Measurements from ENCODE around the gene FOXP1.

FOXP1 gene

DNA sequence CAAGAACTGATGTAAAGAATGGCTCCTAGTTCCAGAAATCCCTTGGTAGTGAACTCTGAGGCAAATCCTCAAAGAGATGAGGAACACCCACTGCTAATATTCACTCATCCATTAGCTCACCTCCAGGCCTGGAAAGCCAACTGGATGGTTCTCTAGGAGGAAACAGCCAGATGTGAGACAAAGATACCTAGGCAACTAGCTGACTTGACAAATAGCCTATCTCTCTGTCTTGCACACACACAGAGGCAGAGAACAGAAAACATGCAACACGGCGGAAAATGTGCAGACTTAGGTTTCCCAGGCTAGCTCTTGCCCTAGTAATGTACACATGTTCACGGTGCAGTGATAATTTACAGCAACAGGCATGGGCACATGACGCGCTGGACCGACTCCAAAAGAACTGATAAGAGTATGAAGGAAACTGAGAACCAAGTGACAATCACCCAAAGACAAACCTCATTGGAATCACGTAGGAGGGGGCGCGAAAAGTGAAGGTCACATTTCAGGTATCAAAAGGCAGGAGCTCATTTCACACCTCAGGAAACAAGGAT is 318.1 kb downstream of the FOXP1 start:
- no peak for DNase-seq (ENCODE audit: low read depth in 2 of 2)

GRCh38 chr3:71264840-71265239 is 318.7 kb downstream of the FOXP1 start:
- no peak for DNase-seq (ENCODE audit: low read depth in 2 of 2)

GRCh38 chr3:71262364-71263265 is 320.9 kb downstream of the FOXP1 start:
- no peak for DNase-seq (ENCODE audit: low read depth in 2 of 2)

- DNase-seq (ENCODE audit: low read depth in 2 of 2) = no peak
Measured at GRCh38 chr3:71260782-71261181, 322.7 kb downstream of the FOXP1 start.

GRCh38 chr3:71258526-71258925 is 325.0 kb downstream of the FOXP1 start:
- DNase-seq (ENCODE audit: low read depth in 2 of 2) = no peak

DNA sequence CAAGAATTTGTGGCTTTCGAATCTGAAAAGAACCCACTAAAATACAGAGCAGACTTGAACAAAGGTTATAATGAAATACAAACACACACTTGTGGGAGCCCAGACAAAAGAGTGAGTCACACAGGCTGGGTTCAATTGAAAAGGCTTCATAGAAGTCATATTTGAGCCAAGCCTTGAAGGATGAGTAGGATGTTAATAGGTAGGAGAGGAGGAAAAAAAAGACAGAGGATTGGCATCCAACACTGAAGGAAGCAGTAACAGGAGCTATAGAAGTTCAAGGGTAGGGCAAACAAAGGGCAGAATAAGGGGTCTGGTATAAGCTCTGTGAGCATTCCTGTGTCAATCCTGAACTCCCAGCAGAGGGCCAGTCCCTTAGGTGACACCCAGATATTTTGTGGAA is 325.4 kb downstream of the FOXP1 start:
- peak; percentile 67 to 69 for DNase-seq (ENCODE audit: low read depth in 2 of 2)

DNA sequence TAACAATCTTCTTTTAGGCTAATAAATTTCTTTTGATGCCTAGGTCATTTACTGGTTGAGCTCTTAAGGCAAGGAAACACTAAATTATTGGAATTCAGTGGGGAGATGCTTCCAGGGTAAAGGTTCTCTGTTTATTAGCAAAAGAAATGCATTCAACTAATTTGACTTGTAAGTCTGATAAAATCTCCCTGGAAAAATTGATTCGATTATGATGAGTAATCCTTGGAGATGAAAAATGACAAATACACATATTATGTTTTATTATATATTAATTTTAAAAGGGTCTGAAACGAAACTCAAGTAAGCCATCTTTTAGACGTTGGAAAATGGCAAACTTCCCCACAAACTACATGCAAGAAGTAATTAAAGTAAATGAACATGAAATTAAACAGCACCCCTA is 328.0 kb downstream of the FOXP1 start:
- DNase-seq (ENCODE audit: low read depth in 2 of 2) = no peak

DNA sequence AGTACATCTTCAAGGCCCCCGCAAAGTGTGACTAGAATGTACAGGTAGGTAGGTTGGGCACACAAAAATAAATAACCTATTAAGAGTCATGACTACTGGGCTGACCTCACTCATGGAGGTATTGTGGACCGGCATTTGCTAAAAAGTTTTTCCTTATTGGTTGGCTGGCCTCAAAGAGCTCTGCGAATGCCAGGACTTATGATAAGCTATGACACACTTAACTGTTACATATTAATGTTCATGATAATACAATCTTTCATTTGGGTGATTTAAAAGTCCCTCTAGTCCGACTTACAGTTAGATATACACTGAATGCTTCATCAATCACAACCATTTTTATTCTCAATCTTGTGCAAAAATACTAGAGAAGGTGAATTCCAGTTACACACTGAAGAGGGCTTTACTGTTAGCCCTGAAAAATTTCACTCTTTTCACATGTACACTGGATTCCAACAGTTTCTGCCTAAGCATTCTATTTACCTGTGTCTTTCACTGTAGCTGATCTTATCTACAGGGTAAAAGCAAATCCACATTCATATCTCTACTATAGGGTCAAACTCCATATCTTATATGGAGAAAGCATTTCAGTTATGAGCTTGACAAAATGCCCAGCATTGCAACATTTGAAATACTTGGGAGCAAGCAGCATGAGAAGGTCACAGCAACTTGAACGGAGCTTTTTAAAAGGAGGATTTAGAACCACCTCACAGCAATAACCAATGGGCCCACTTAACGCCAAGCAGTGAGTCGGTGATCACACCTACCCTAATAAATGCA is 329.1 kb downstream of the FOXP1 start:
- DNase-seq (ENCODE audit: low read depth in 2 of 2) = no peak

DNA sequence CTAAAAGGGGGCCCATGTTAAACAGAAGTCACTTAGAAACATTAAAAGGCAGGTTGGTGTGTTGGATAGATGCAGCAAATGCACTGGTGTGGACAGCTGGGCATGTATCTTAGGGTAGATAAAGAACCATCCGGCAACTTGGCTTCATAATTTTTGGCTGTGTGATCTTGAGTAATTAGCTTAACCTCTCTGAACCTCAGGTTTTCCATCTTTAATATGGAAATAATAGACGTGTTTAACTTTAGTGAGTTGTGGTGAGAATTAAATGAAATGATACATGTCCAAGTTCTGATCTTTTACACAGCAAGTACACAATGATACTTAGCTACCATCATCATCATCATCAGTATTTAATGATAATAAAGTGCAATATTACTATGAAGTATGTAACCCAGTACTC is 330.4 kb downstream of the FOXP1 start:
- DNase-seq (ENCODE audit: low read depth in 2 of 2) = no peak

GRCh38 chr3:71252466-71252865 is 331.1 kb downstream of the FOXP1 start:
- DNase-seq (ENCODE audit: low read depth in 2 of 2) = no peak

DNA sequence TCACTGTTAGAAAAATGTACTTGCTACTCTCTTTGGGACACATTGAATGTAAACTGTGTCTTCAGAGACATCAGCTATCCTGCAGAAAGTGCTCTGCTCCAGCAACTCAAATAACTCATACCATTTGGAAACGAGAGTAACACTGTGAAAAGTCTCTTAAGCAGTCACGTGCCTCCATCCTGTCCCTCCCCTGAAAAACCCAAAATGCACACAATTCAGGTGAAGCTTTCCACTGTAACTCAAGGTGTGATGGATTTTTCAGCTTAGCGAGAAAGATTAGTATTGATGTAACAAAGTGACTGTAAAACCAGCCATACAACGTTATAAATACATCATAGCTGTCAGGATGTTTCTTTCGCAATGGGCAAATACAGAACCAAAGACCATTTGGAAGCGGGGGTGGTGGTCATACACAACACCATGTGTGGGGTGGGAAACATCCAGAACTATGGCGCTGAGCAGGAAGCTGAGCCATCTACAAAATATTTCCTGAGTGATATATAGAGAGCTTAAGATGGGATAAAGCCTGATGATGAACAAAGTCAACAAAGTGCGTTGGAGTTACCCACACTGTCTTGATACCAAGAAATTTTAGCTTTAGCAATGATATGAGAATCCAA is 332.3 kb downstream of the FOXP1 start:
- peak; percentile 89 to 91 for DNase-seq (ENCODE audit: low read depth in 2 of 2)

GRCh38 chr3:71250026-71250425 is 333.5 kb downstream of the FOXP1 start:
- no peak for DNase-seq (ENCODE audit: low read depth in 2 of 2)

GRCh38 chr3:71247958-71248335 is 335.6 kb downstream of the FOXP1 start:
- no peak for DNase-seq (ENCODE audit: low read depth in 2 of 2)

GRCh38 chr3:71247221-71247957 is 336.1 kb downstream of the FOXP1 start:
- no peak for DNase-seq (ENCODE audit: low read depth in 2 of 2)

DNA sequence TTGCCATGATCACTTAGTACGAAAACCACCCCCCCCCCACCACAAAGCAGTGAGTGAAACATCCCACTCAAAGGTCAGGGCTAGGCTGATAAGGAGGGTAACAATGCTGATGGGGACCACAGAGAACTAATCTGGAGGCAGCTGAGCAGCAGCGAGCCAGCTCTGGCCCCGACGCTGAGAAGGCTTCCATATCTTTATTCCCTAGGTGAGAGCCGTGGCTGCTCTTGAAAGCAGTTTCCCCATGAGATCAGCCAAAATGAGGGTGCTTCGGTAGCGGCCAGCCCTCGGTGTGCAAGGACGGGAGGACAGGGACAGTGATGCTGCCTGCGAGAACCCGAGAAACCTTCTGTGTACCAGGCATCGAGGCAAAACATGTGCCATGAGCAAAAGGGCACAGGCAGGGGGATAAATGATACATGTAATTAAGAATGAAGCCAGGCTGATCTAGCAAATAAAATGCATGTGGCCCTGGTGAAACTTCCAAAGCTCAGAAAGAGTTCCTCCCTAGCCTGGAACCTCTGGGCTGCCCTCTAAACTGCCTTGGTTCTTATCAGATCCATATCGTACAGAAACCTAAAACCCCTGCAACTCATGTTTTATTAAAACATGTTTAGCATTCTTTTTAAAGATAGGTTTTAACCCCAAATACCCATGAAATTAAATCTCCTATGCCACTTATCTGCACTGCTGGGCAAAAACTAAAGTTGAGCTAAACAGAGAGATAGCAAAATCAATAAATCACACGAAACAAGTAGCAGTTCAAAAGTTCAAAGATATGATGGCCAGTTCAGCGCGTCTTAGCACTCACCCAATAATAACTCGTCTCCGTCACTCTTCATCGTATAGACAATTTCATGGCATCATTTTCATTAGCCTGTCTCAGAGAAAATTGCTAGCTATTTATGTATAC is 337.3 kb downstream of the FOXP1 start:
- DNase-seq (ENCODE audit: low read depth in 2 of 2) = no peak

- no peak for DNase-seq (ENCODE audit: low read depth in 2 of 2)
Measured at GRCh38 chr3:71244826-71245488, 338.6 kb downstream of the FOXP1 start.

DNA sequence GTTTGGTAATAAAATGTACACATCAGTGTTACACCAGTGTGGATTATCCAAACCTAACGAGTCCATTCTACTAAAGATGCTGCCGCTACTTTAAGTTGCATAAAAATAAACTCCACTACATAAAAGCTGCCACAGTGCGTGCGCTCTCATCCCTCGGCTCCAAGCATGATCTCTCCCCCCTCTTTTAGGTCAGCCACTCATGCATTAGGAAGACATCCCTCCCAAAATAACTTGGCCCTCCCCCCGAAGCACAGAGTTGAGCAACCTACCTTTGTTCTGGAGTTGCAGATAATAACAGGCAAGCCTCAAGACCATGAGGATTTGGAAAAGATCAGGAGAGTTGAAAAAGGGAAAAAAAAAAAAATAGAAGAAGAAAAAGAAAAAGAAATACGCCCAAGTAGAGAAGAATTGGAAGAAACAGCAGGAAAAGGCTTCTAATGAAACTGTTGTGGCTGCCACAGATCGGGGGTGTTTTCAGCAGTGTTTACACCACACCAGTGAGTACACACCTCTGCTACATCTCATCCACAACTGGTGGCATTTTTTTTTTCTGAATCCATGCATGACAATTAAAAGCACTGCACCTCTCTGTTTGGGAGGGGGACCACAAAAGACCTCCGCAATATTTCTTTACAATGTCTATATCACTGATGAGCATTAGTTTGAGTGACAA is 339.2 kb downstream of the FOXP1 start:
- DNase-seq (ENCODE audit: low read depth in 2 of 2) = no peak

DNA sequence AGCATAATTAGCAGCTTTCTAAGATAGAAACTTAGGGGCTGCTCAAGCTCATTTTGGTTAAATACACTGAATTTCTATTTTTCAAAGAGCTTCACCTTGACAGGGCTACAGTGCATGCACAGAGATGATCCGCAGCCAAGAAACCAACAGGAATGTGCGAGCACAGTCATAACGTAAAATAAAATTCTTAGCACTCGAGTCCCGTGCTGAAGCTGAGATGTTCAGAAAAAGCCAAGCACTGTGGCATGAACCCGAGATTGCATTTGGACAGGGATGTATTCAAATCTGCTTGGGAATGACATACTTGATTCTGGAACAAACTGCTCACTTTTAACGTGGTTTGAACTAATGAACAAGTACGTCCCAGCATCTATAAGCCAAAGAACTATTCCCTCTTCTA is 340.3 kb downstream of the FOXP1 start:
- no peak for DNase-seq (ENCODE audit: low read depth in 2 of 2)

GRCh38 chr3:71241981-71242560 is 341.5 kb downstream of the FOXP1 start:
- DNase-seq (ENCODE audit: low read depth in 2 of 2) = no peak

Measured in fibroblast of skin of left biceps (primary cell).